Right ventricle myocardium superior (tissue), 1 donor: ENCODE results near the gene PHLPP2. TPM values are rescaled to one million over a fixed set of nuclear protein-coding genes. Genes with fewer than 3 reads are reported as not detected.

ENCODE experiments used
- total RNA-seq: library from RNA; stranded (reverse); fragmentation: NEBNext Ultra II Directional; extraction: Animal tissue kit (Norgen Biotek cat#: 25700); gene quantifications from one replicate; pipeline ENCODE4 v1.2.1, GENCODE V29; 2021
- donor health status: DM: no; HTN: yes; CAD: no; lungs with severe emphysema.

PHLPP2 gene
- total RNA-seq, 1 donor from 2014 or later, result 1.5 TPM

Other genes with a start within 250 kb of the PHLPP2 start
- 2.0 TPM for gene ZNF19, start 235.4 kb downstream of the PHLPP2 start, total RNA-seq
- not detected for gene CHST4, start 198.3 kb downstream of the PHLPP2 start, total RNA-seq
- 0.13 TPM for gene TAT, start 147.6 kb downstream of the PHLPP2 start, total RNA-seq
- not detected for gene MARVELD3, start 98.5 kb downstream of the PHLPP2 start, total RNA-seq
- gene AP1G1, start 84.1 kb upstream of the PHLPP2 start, total RNA-seq, result 27.2 TPM
- gene ATXN1L, start 121.3 kb upstream of the PHLPP2 start, total RNA-seq, result 13.4 TPM
- gene ZNF821, start 159.5 kb upstream of the PHLPP2 start, total RNA-seq, result 1.7 TPM
- 113 TPM for gene IST1, start 170.8 kb upstream of the PHLPP2 start, total RNA-seq